NK-92 (cell line): Measurements from ENCODE around the gene CUZD1.
"Not testable (repeated sequence)": the region's sequence is repeated elsewhere in the genome, so short reads cannot be mapped to it uniquely, and the experiment has no call there.

Experiments used
- DNase-seq: peaks from one replicate; lab custom pipeline; 2025; ENCODE audit not compliant: unreplicated experiment; lab: John Stamatoyannopoulos, UW

Gene CUZD1, protein sequence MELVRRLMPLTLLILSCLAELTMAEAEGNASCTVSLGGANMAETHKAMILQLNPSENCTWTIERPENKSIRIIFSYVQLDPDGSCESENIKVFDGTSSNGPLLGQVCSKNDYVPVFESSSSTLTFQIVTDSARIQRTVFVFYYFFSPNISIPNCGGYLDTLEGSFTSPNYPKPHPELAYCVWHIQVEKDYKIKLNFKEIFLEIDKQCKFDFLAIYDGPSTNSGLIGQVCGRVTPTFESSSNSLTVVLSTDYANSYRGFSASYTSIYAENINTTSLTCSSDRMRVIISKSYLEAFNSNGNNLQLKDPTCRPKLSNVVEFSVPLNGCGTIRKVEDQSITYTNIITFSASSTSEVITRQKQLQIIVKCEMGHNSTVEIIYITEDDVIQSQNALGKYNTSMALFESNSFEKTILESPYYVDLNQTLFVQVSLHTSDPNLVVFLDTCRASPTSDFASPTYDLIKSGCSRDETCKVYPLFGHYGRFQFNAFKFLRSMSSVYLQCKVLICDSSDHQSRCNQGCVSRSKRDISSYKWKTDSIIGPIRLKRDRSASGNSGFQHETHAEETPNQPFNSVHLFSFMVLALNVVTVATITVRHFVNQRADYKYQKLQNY

DNA sequence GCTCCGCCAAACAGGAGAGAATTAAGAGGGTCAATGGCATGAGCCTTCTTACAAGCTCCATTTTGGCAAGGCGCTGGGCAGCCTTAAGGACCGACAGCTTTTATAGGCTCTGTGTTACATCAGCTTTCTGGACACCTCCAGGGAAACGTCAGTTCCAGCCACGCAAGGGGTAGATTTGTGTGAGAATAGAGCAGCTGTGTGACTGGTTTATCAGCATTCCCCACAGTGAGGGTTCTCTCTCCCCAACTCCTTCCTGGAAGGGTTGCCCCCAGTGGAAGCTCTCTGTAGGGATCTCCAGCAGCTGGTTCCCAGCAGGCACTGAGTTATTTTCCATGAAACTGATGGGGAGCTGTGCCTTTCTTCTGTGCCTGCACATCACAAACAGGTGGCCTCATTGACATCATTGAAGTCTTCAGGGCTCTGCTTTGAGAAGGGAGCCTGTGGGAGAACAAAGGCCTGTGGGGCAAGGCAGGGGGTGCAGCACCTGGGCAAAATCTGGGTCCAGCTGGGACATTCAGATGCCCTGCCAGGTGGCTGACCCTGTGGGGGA is at the start of gene CUZD1:
CUZD1 (minus strand) TSS at position 75 of the 550 bp plus-strand sequence; CDS start at position 61, 14 bp downstream.
- DNase-seq: no peak

DNA sequence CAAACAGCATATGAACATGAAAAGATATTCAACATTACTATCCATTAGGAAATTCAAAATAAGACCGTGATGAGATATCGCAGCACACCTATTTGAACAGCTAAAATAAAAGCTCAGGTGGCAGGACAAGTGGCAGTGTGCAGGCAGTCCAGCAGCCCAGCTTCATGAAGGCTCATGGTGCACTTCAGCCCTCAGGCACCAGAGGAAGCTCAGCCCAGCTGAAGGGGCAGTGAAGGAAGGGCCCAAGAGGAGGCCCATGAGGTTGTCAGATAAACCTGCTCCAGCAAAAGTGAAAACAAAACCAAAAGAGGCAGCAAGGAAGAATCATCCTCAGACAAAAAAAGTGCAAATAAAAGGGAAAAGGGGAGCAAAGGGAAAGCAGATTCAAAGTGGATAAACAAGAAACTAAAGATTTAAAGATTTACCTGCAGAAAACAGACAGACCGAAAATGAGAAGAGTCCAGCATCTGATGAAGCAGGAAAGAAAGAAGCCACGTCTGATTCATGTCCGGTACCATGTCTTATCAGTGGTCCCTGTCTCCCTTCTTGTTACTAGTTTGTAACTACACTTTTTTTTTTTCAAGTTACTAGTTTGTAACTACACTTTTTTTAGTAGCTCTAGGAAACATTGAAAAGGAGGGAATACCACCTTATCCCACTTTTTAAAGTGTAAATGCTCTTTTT is 48.7 kb upstream of the CUZD1 start:
- DNase-seq: no peak

DNA sequence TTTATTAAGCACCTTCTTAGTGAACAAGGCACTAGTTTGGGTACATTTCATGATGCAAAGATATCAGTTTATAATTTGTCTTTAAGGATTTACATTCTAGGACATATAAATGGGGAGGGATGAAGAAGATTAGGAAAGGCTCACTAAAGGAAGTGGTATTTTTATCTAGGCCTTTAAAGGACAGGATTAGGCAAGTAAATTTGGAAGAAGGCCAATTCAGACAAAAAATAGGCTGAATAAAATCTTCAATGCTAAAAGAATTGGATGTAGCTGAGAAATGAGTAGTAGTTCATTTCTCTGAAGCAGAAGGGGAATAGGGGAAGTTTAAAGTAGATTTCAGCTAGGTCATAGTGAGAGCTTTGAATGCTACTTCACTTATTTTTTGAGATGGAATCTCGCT is 38.5 kb upstream of the CUZD1 start:
- DNase-seq: no peak

DNA sequence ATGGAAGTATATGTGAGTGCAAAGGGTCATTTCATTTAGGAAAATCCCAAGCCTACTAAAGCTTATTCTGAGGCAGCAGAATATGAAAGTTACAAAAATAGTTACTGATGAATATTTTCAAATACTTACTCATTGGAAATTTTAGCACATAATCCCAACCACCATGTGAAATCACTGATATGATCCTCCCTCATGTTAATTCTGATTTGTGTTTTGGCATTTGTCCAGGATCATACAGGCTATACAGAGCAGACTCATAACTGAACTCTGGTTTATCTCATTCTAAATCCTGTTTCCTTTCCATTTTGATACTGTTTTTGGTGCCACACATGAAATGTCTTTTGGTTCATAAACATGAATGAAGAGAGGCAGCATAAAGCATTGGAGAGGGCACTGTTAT is 37.1 kb upstream of the CUZD1 start:
- no peak for DNase-seq

DNA sequence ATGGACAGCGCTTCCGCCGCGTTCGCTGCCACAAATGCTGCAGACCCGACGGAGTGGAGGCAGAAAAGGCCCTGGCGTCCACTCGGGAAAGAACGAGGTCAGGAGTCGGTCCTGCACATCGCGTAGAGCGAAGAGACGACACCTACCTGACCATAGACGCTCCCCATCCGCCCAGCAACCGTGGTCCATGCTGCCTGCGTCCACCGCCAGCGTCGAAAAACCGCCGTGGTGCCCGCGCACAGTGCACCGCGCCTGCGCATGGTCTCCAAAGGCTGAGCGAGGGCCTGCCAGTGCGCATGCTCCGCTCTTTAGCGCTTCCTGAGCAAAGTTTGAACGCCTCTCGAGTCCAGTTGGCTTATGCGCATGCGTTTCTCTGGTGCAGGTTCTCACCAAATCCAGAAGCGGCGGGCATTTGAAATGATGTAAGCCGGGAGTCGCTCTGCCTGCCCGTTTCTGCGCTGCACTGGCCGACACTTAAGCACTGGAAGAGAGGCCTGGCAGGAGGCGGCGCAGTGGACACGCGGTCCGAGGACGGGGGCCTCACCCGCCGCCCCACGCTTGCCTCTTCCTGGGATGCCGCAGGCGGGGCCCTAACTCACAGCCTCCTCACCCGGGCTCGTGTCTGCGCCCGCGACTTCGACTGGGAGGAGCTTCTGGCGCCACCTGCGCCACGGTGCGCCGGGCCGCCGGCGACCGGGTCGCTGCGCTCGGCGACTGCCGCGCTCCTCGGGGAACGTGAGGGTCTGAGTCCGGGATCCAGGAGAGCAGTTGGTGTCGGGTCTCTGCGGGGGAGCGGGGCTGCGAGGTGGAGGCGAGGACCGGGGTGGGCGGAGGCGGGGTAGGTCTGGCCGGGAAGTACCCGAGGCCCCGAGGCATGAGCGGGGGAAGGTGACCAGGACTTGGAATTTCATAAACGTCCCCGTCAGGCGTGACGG is 33.9 kb upstream of the CUZD1 start, which contains the start of gene FAM24B:
FAM24B (minus strand) TSS at position 243 of the 935 bp plus-strand sequence. CDS start 29,066 bp downstream, outside the sequence.
- DNase-seq: peak; percentile 83

DNA sequence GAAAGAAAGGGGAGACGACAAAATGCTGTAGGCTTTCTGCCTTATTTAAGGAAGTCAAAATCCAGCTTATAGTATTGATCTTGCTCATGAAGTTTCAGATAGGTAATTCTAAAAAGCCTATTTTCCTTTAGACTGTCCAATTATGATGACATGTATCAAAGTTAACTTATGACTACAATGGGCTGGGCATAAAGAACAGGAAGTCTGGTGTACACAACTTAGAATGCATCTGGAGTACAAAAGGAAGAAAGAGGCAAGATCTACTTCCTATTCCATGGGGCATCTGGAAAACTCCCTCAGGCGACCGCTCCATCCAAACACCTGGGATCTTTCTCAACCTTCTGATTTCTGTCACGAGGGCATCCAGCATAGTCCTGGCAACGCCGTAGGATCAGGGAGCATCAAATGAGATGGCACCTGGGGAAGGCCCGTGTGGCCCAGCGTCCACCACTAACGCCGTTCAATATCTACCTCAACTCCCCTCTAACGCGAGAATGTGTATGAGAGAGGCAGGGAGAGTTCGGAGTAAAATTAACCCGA is 33.2 kb upstream of the CUZD1 start:
- no peak for DNase-seq

DNA sequence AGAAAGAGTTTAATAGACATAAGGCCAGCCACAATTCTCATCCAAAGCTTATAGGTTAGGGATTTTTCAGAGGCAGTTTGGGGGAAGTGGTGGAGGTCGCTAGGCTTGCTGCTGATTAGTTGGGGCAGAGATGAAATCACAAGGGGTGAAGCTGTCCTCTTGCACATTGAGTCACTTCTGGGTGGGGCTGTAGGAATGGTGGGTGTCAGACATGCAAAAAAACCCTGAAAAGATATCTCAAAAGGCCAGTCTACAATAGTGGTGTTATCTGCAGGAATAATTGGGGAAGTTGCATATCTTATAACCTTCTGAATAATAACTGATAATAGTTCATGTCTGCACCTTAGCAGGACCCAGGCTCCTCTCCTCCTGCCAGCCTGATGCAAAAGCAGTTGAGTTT is 31.6 kb upstream of the CUZD1 start:
- DNase-seq: no peak

DNA sequence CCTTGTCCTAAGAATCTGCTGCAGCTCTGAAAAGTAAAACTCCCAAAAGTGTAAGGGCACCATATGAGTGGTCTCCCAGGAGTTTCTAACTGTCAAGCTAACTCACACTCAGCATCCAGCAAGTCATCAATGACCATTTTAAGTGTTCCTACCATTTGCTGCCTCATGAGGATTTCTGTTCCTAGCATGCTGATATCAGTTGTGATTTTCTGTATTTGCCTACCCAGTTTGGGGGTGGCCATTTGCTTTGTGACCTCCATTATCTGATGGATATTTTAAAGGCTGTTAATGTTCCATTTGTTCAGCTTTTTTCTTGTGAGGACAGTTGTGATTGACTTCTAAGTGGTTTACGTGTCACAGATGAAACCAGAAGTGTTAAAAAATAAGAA is 30.8 kb upstream of the CUZD1 start:
- no peak for DNase-seq

DNA sequence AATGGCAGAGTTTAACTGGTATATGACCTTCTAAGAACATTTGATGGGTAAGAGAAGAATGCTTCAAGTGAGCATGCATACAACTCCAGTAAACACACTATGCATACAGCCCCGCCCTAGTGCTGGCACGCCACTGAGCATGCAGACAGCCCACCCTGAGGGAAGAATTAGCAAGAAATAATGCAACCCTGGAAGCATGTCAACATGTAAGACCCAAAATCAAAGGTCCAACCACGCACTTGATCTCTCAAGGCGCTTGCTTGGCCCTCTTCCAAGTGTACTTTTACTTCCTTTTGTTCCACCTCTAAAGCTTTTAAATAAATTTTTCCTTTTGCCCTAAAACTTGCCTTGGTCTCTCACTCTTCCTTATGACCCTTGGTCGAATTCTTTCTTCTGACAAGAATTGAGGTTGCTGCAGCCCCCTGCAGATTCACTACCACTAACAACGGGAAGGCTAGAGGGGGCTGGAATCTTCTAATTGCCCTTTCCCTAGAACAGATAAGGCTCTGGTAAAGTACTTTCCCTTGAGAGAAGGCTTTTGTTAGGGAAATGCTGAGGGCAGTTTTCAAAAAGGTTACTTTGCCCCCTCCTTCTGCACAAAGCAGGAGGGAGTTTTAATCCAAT is 30.3 kb upstream of the CUZD1 start:
- DNase-seq: no peak

DNA sequence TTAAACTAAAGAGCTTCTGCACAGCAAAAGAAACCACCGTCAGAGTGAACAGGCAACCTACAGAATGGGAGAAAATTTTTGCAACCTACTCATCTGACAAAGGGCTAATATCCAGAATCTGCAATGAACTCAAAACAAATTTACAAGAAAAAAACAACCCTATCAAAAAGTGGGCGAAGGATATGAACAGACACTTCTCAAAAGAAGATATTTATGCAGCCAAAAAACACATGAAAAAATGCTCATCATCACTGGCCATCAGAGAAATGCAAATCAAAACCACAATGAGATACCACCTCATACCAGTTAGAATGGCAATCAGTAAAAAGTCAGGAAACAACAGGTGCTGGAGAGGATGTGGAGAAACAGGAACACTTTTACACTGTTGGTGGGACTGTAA is 26.3 kb upstream of the CUZD1 start:
- DNase-seq: not testable (repeated sequence)

DNA sequence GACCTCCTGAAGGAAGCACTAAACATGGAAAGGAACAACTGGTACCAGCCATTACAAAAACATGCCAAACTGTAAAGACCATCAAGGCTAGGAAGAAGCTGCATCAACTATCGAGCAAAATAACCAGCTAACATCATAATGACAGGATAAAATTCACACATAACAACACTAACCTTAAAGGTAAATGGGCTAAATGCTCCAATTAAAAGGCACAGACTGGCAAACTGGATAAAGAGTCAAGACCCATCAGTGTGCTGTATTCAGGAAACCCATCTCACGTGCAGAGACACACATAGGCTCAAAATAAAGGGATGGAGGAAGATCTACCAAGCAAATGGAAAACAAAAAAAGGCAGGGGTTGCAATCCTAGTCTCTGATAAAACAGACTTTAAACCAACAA is 23.1 kb upstream of the CUZD1 start:
- DNase-seq: not testable (repeated sequence)

DNA sequence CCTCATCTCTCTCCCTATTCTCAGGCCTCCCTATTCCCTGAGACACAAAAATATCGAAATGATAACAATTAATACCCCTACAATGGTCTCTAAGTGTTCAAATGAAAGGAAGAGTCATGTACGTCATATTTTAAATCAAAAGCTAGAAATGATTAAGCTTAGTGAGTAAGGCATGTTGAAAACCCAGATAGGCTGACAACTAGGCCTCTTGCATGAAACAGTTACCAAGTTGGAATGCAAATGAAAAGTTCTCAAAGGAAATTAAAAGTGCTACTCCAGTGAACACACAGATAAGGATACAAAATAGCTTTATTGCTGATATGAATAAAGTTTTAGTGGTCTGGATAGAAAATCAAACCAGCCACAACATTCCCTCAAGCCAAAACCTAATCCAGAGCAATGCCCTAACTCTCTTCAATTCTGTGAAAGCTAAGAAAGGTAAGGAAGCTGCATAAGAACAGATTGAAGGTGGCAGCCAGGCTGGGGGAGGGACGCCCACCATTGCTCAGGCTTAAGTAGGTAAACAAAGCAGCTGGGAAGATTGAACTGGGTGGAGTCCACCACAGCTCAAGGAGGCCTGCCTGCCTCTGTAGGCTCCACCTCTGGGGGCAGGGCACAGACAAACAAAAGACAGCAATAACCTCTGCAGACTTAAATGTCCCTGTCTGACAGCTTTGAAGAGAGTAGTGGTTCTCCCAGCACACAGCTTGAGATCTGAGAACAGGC is 21.3 kb upstream of the CUZD1 start:
- not testable (repeated sequence) for DNase-seq

DNA sequence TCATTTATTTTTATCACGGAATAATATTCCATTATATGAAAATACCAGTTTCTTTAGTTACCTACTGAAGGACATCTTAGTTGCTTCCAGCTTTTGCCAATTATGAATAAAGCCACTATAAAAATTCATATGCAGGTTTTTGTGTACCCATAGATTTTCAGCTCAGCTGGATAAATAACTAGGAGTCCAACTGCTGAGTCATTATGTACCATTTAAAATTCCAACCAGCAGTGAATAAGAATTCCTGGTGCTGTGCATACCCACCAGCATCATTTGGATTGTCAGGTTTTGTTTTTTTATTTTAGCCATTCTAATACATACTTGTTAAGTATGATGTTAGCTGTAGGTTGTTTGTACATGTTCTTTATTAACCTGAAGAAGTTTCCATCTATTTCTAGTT is 19.2 kb upstream of the CUZD1 start:
- DNase-seq: no peak

DNA sequence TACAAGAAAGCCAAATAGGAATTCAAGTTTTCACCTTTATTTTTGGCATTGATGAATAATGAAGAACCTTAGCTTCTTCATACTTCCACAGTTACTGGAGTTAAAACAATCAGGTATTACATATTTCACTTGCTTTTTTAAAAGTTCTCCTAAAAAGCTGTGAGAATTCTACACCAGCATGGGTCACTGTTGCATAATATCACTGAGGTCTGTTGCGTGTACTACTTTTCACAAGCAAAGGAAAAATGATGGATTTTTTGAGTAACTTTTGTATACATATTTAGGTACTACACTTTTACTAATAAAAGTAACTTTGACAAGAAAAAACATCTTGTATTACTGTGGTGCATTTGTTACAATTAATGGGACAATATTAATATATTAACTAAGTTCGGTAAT is 18.5 kb upstream of the CUZD1 start:
- DNase-seq: no peak

DNA sequence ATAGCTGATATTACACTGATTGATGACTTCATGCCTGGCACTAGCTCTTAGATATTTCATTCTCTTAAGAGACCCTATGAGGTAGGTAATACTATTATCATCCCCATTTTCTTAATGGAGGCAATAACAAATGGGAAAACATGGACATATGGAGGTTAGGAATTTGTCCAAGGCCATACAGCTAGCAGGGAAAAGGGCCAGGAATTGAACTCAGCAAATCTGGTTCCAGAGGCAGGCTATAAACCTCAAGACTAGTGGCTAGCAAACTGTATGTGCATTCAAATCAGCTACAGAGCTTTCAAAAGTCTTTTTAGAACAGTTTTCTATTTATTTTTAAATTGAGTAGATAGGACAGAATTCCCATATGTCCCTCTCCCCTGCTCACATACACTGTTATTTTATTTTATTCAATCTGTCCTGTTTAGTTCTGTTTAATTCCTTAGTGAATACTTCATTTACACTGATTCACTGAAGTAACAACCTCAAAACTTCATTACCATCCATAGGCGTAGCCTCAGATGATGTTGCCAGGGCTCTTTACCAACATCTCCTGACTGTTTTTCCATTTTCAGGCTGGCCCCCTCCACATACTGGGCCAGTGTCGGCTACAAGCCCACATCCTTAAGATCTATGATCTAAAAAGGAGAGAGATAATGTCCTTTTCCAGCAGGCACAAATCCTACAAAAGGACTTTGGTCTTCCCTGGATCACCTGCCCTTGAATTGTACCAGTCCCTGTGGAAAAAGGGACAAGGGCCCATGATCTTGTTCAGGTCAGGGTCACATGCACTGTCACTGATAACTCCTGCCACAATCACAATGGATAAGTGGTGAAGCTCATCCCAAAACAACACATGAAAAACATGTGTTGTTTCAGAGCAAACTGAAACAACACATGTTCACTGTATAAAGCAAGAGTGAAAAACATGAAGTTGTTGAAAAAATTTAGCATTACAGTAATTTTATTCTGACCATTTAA is 17.8 kb upstream of the CUZD1 start:
- DNase-seq: no peak

DNA sequence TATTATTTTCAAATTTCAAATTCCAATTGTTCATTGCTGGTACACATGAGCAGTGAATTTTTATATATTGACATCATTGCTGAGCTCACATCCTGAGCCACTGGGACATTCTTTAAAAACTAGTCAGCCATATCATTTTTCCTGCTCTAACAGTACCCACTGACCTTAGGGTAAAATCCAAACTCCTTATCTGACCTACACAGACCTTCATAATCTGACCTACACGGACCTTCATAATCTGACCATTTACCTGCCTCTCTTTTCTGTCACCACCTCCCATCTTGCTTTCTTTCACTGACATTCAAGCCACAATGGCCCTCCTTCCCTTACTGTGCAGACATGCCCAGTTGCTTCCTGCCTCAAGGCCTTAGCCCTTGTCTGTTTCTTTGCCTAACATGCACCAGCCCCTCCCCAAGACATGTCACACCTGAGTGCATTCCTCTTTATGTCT is 16.1 kb upstream of the CUZD1 start:
- no peak for DNase-seq

DNA sequence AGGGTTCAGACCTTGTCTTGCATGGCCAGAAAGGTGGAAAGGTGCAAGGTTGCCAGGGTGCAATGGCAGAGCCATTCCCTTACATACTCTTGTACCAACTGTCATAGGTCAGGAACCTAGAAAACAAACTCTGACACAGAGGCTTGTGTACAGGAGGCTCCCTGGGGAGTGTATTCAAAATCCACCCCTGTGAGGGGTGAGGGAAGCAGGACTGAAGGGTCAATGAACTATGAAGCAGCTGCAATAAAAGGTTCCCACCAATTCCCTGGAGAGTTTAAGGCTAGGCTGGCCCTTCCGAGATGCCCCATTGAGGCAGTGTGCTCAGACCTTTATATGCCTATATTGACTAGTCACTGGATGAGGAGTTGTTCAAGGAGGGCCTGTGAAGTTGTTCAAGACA is 13.9 kb upstream of the CUZD1 start:
- DNase-seq: no peak

DNA sequence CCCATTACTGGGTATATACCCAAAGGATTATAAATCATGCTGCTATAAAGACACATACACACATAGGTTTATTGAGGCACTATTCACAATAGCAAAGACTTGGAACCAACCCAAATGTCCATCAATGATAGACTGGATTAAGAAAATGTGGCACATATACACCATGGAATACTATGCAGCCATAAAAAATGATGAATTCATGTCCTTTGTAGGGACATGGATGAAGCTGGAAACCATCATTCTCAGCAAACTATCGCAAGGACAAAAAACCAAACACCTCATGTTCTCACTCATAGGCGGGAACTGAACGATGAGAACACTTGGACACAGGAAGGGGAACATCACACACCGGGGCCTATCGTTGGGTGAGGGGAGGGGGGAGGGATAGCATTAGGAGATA is 12.4 kb upstream of the CUZD1 start:
- DNase-seq: not testable (repeated sequence)
